Endothelial cell of umbilical vein (primary cell): ENCODE results near the gene SMIM44.

Experiments used
- CTCF ChIP-seq, 2 donors: IDR thresholded peaks; 1 replicate in 1 of 2; 2 replicates in 1 of 2; pipeline ENCODE4 v1.5.1; 2011; ENCODE audit warnings: low read length in 2 of 2, mild to moderate bottlenecking in 2 of 2, moderate library complexity in 2 of 2, control low read depth in 1 of 2, inconsistent platforms in 1 of 2, low read depth in 1 of 2; ENCODE audit not compliant: insufficient read depth in 1 of 2; ENCODE audit errors: extremely low read depth in 1 of 2
- GATA2 ChIP-seq: IDR thresholded peaks from 2 replicates; pipeline ENCODE4 v1.7.0; 2011; ENCODE audit warnings: low read depth, mild to moderate bottlenecking, moderate library complexity, mixed read lengths, low read length; ENCODE audit not compliant: insufficient read length, insufficient read depth
- POLR2A ChIP-seq: IDR thresholded peaks from 2 replicates; pipeline ENCODE4 v1.6.1; 2012; ENCODE audit warnings: low read depth, mild to moderate bottlenecking, control low read depth, low read length
- POLR2AphosphoS5 ChIP-seq: IDR thresholded peaks from 2 replicates; pipeline ENCODE4 v1.6.1; 2012; ENCODE audit warnings: low read depth, mild to moderate bottlenecking, control low read depth, low read length, moderate library complexity; ENCODE audit not compliant: insufficient read depth

GRCh38 chr19:3463714-3464586 is 19.3 kb downstream of the SMIM44 start:
- TF ChIP-seq POLR2A (no peak), GATA2 (no peak), CTCF (IDR thresholded peaks at IDR 0.05; ENCODE audit: extremely low read depth in 1 of 2, insufficient read depth in 1 of 2, low read depth in 1 of 2, low read length in 2 of 2) (no peak), POLR2AphosphoS5 (no peak)
